Ishikawa (cell line): Measurements from ENCODE around the gene USP37.

ENCODE experiments used
- CEBPB ChIP-seq: IDR thresholded peaks from 2 replicates; pipeline ENCODE4 v1.6.1; 2012
- CREB1 ChIP-seq: IDR thresholded peaks from 2 replicates; pipeline ENCODE4 v1.6.1; 2012; ENCODE audit warnings: low read depth
- EGR1 ChIP-seq: IDR thresholded peaks from 2 replicates; pipeline ENCODE4 v1.6.1; 2012
- EP300 ChIP-seq: IDR thresholded peaks from 2 replicates; pipeline ENCODE4 v1.6.1; 2012; ENCODE audit warnings: borderline replicate concordance
- FOXM1 ChIP-seq: IDR thresholded peaks from 2 replicates; pipeline ENCODE4 v1.6.1; 2012; ENCODE audit warnings: low read depth, borderline replicate concordance
- NFIC ChIP-seq: IDR thresholded peaks from 2 replicates; pipeline ENCODE4 v1.6.1; 2012
- RAD21 ChIP-seq: IDR thresholded peaks from 2 replicates; pipeline ENCODE4 v1.6.1; 2012; ENCODE audit warnings: low read depth
- TAF1 ChIP-seq: IDR thresholded peaks from 2 replicates; pipeline ENCODE4 v1.6.1; 2012; ENCODE audit warnings: low read depth, mild to moderate bottlenecking
- TCF12 ChIP-seq: IDR thresholded peaks from 2 replicates; pipeline ENCODE4 v1.6.1; 2012; ENCODE audit warnings: low read depth
- TEAD4 ChIP-seq: IDR thresholded peaks from 2 replicates; pipeline ENCODE4 v1.6.1; 2012
- YY1 ChIP-seq: IDR thresholded peaks from 2 replicates; pipeline ENCODE4 v1.6.1; 2012; ENCODE audit warnings: low read depth
- ZBTB7A ChIP-seq: IDR thresholded peaks from 2 replicates; pipeline ENCODE4 v1.6.1; 2012; ENCODE audit warnings: low read depth
- TF ChIP-seq, protein P1 (sequence below): IDR thresholded peaks from 2 replicates; pipeline ENCODE4 v1.6.1; 2012; ENCODE audit warnings: low read depth, mild to moderate bottlenecking

DNA sequence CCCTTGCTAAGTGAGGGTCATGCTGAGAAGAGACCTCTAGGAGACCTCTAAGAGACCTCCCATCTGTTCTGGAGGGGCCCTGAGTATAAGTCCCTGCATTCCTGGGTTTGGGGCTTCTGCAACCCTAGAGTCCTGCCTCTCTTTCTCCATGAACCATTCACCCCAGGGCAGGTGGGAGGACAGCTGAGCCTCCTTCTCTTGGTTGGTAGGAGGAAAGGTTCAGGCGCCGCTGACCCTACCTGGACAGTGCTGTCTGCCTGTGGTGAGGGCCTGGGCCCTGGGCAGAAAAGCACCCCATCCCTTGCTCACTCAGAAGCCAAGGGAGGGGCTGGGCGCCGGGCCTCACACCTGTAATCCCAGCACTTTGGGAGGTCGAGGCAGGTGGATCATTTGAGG is 149.8 kb downstream of the USP37 start:
- TF ChIP-seq CREB1 (no peak), TCF12 (no peak), RAD21 (no peak), EGR1 (no peak), ZBTB7A (no peak), TAF1 (no peak), YY1 (no peak), EP300 (no peak), TEAD4 (no peak), CEBPB (no peak), FOXM1 (no peak), NFIC (no peak)
- TF ChIP-seq, protein P1, sequence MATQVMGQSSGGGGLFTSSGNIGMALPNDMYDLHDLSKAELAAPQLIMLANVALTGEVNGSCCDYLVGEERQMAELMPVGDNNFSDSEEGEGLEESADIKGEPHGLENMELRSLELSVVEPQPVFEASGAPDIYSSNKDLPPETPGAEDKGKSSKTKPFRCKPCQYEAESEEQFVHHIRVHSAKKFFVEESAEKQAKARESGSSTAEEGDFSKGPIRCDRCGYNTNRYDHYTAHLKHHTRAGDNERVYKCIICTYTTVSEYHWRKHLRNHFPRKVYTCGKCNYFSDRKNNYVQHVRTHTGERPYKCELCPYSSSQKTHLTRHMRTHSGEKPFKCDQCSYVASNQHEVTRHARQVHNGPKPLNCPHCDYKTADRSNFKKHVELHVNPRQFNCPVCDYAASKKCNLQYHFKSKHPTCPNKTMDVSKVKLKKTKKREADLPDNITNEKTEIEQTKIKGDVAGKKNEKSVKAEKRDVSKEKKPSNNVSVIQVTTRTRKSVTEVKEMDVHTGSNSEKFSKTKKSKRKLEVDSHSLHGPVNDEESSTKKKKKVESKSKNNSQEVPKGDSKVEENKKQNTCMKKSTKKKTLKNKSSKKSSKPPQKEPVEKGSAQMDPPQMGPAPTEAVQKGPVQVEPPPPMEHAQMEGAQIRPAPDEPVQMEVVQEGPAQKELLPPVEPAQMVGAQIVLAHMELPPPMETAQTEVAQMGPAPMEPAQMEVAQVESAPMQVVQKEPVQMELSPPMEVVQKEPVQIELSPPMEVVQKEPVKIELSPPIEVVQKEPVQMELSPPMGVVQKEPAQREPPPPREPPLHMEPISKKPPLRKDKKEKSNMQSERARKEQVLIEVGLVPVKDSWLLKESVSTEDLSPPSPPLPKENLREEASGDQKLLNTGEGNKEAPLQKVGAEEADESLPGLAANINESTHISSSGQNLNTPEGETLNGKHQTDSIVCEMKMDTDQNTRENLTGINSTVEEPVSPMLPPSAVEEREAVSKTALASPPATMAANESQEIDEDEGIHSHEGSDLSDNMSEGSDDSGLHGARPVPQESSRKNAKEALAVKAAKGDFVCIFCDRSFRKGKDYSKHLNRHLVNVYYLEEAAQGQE: no peak
